Activated CD4-positive, alpha-beta T cell treated with anti-CD3 and anti-CD28 coated beads, Interleukin-2, amount 50 U/mL, for 24 hours (primary cell): Measurements from ENCODE around the gene THBS2.
"Not testable (repeated sequence)": the region's sequence is repeated elsewhere in the genome, so short reads cannot be mapped to it uniquely, and the experiment has no call there.

Experiments used
- DNase-seq, 2 donors: peaks; one replicate each; pipeline ENCODE4 v3.0.0-alpha.2; 2020; ENCODE audit warnings: low read depth in 1 of 2, low spot score in 1 of 2

The THBS2 gene

DNA sequence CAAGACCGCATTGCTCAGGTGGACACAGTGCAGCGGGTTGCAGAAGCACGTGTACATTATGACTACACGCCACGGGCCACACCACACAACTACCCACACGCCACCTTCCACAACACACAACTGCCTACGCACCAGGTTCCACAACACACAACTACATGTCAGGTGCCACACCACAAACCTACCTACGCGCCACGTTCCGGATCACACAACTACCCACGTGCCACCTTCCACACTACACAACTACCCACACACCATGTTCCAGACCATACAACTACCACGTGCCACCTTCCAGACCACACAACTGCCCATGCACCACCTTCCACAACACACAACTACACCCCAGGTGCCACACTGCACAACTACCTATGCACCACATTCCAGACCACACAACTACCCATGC lies 20.5 kb downstream of the THBS2 start:
- DNase-seq = no peak

DNA sequence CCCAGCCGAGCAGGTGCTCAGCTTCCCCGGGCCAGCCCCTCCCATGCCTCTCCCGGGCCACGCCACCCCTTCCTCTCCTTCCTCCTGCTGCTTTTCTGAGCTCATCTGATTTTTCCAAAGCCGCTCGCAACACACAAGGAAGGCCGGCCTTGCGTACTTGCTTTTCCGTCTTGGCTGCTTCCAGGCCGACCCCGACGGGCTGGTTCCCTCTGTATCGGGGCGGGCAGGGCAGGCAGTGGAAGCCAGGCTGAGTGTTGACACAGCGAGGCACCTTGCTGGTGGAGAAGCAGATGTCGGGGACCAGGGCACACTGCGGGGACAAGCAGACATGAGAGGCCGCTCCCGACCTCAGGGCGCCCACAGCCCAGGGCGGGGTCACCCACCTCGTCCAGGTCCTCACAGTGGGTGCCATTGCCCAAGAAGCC lies 21.1 kb downstream of the THBS2 start:
- no peak for DNase-seq

DNA sequence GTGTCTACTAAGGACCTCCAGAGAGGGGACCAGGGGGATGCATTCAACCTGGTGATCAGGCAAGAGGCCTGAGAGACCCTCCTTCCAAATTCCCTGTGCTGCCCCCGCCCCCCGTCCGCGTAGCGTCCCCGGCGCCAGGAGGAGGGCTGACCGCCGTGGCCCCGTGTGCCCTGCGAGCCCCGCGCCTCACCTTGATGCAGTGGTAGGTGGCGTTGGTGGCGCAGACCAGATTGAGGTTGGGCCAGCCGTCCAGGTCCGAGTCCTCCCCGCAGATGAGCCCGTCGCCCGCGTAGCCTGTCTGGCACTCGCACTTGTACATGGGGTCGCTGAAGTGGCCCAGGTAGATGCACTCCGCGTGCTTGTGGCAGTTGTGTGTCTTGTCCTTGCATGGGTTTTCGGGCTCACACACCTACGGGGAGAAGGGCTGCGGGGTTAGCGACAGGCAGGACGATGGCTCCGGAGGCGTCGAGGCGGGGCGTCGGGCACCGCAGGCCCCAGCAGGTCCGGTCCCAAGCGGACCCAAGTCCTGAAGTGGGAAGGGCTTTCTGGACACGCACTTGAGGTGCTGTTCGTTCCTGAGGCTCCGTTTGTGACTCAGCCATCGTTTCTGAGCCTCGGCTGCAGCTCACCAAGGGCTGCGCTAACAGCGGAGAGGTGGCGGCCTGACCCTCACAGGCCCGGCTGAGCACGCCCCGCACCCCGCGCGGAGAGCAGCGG lies 21.7 kb downstream of the THBS2 start:
- DNase-seq = no peak

DNA sequence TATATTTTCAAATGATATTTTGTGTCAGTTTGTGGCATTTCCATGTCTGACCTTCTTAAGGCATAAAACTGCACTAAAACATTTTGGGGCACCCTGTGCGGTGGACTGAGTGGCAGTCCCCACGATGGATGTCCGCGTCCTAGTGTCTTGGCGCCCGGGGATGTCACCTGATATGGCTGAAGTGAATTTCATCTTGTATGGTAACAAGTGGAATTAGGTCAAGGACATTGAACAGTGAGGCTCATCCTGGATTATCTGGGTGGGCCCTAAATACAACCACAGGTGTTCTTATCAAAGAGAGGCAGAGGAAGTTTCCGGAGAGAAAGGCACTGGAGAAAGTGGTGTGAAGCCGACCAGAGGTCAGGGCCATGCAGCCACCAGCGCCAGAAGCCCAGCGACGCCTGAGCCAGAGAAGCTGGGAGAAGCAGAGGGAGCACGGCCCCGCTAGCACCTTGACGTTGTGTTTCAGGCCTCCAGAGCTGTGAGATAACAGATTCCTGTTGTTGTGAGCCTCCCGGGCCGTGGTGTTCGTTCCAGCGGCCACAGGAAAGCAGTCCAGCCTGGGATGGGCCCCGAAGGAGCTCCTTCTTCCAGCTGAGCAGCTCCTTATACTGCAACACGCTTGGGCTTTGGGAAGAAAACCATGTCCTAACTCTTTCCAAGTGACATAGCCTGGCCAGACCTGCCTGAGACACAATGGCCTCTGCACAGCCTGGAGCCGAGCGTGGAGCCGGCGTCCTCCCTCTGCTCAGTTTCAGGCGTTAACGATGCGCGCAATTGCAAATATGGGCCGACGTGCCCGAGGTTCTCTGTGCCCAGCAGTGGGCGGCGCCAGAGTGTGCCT lies 22.5 kb downstream of the THBS2 start:
- DNase-seq = no peak

DNA sequence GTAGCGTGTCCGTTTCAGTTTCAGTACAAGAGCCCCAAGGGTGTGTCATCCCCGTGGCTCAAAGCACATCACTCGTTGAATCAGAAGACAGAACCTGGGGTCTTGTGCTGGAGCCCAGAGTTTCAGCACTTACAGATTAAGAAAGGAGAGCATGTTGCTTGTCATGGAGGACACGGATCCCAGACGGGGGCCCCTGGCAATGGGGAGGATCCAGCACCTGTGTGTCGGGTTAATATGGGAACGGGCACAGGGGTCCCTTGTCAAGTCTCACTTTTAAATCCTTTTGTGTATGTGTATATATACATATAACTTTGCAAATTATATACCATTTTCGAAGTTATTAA lies 23.4 kb downstream of the THBS2 start:
- no peak for DNase-seq

DNA sequence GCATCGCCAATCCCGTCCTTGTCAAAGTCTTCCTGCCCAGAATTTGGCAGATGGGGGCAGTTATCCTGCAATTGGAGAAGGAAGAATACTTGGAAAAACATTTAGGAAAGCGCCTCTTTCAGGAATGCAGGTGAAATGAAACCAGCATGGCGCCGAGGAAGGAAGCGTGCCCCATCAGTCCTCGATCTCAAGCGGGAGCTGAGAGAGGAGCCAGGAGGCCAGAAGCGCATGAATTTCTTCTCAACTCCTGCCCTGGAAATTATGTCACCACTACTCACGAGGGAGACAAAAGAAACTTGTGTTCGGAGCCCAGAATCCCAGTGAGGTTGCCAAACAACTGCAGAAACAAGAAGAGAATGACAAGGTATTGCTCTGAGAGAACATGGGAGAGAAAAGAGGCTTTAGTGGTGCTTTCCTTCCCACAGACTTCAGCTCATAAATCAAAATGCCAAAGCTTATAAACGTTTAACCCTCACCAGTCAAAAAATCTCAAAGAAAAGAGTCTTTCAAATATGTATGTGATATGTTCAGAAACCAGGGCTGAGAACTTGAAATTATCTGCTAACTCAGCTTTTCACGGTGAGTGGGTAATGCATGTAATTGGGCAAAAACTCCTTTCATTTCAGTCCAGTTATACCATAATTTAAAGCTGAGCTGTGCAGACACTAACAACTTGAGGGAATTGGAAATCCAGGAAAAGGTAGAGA lies 23.9 kb downstream of the THBS2 start:
- DNase-seq = no peak

DNA sequence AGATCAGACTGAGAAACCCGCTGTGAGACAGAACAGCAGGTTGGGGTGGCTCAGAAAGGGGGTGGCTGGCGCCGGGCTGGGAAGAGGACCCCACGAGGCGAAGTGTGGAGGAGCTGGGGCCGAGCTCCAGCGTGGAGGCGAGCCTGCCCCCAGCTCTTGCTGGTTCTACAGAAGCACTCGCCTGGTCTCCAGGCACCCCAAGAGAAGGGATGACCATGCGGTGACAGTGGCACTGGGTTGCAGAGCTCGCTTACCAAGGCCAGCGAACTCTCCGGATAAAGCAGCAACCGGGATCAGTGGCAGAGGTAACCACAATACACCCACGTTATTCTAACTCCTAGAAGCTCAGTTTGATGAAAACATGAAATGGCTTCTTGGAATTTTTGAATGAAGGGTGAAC lies 26.5 kb downstream of the THBS2 start:
- DNase-seq = no peak

DNA sequence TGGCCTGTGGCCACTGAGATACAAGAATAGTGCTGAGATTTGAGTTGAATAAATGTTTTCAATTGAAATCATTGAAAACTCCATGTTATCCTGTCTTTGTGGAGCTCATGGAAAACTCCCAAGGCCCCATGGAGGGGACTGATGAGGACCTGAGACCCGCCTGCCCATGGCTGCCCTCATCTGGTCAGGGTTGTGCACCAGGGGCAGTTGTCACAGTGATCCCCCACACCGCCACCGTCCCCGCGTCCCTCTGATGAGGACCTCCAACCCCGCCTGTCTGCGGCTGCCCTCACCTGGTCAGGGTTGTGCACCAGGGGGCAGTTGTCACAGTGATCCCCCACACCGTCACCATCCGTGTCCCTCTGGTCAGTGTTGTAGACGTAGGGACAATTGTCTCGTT lies 27.8 kb downstream of the THBS2 start:
- no peak for DNase-seq

DNA sequence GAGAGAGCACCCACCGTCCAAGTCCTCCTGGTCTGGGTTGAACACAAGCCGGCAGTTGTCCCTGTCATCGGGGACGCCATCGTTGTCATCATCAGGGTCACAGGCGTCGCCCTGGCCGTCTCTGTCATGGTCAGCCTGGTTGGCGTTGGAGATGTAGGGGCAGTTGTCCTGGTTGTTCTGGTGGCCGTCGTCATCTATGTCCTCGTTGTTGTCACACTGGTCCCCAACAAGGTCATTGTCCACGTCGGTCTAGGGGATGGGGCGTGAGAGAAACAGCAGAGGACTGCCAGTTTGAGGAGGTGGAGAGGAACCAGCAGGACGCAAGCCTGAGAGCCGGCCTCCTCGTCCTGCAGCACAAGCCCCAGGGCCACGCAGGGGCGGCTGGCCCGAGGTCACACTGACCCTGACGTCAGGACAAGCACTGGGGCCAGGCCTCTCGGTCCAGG lies 28.5 kb downstream of the THBS2 start:
- no peak for DNase-seq

DNA sequence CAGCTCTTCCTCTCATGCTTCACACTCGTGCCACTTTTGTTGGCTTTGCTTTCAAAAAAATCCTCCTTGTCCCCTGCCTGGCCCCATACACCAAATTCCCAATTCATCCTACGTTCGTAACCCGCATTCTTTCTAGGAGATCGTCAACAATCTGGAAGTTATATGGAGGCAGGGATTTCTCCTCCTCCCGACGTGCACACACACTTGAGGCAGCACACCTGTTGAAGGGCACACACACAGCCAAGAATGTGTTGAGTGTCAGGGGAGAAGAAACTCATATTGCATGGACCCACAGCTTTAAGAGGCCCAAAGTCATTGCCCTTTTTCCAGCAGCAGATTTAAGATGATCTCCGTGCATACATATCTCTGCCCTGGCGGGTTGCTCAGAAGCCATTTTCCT lies 28.9 kb downstream of the THBS2 start:
- no peak for DNase-seq

DNA sequence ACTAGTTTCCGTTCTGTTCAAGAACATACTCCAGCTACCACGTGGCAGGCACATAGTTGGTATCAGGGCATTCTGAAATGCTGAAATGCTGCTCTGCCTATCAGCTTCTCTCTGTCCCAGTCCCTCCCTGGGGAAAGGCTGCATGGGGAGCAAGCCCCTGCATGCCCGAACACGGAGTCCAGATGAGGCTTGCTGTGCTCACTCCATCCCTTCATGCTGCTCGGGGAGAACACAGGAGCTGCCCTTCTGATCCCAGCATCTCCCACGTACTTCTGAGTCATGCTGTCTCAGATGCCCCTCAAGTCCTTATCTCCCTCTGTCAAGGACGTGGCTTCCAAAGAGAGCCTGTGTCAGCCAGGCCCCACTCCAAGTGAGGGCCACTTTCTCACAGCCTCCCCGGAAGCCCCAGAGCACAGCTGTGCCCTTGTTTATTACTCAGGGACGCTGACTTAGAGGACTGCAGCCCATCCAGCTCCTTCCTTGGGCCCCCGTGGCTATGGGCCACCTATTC lies 29.4 kb downstream of the THBS2 start:
- no peak for DNase-seq

DNA sequence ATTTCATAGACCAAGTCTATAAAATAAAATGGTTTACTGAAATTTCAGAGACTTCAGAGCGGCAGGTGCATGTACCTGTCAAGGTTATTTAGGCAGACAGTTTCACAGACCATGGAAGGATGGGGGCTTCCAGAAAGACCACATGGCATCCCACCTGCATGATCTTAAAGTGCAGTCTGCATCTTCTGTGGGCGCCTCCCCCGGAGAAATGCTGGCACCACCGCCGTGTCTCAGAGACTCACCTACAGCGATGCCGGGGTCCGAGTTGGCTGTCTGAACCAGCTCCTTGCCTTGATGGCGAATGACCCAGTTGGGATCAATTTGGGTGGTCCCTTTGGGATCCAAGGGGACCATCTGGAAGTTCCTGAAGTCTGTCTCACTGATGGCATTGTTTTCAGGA lies 30.6 kb downstream of the THBS2 start:
- no peak for DNase-seq

DNA sequence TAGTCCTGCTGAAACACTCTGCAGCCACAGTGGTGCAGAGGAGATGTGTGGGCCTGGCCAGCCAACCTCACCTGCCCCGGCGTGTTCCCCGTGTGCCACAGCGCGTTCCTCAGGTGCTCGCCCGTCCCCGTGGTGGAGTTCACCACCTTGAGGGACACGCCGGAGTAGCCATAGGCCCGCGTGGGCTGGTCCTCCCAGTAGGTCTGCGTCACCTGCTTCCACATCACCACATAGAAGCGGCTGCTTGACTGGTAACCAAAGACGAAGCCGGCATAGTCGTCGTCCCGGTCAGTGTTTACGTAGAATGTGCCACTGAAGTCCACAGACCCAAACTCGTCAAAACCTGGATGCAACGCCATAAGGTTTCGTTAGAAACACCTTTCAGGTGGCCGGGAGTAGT lies 31.5 kb downstream of the THBS2 start:
- DNase-seq = no peak

DNA sequence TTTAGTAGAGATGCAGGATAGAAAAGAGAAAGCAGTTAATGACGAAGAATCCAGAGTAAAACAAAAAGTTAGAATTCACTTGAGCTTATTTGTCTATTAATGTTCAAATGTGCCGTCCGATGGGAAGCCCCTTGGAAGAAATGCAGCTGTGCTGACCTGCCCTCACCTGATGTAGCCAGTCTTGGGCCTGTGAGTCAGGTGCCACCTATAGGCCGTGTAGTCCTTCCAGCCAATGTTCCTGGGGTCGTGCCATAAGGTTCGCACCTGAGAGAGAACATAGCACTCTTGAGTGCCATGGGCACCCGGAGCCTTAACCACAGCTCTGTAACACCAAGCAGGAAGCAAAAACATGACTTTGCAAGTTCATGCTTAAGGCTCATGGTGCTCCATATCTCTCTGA lies 32.4 kb downstream of the THBS2 start:
- no peak for DNase-seq

DNA sequence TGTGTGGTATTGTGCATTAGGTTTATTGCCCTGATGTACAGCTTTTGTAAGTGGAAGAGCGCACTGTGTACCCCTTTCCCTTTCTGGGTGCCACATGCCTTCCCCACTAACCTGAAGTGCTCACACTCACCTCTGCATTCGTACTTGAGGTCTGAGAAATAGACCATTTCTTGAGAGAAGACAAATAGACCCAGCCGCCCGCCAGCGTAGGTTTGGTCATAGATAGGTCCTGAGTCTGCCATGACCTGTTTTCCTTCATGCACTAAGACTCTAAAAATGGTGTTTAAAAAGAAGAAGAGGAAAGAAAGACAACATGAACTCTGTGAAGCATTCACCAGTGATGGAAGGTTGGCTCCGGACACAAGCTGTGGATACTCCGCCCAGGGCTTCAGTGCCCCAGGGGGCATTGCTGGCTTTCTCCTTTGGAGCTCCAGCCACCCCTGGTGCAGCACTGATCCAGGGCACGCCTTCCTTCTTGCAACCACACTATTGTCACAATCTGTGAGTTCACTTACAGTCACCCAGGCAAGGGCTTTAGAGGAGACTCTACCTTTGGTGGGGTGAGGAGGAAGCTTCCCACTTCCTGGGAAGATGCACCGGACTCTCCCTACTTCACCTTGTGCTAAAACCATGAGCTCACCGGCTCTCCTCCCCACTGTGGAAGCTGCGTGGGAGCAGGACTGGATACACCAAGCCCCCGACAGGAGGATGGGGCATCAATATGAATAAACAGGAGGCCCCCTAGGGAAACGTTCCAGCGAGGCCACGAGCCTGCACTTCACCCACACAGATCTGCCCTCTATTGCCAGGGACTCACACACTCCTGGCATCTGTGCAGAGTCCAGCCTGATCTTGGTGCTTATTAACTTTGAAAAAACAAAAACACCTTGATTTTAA lies 33.3 kb downstream of the THBS2 start:
- no peak for DNase-seq

DNA sequence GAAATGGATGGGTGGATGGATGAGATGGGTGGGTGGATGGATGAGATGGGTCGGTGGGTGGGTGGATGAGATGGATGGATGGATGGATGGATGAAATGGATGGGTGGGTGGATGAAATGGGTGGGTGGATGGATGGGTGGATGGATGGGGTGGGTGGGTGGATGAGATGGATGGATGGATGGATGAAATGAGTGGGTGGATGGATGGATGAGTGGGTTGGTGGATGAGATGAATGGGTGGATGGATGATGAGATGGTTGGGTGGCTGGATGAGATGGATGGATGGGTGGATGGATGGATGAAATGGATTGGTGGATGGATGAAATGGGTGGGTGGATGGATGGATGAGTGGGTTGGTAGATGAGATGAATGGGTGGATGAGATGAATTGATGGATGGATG lies 35.7 kb downstream of the THBS2 start:
- no peak for DNase-seq

DNA sequence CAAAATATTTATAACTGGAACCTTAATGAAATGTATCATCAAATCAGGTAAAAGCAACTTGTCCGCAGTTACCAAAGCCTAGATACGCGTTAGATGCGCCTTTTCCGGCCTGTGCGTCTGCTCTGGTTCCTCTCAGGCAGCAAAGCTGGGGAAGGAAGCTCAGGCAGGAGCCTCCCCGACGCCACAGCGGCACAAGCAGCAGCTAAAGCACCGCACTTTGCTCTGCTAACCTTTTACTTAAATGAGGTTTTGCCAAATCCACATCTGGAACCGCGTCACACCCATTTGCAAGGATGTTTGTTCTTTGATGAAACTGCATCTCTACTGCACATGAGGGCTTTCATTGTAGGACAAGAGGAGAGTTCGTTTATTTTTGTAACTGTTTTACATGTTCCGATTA lies 36.8 kb downstream of the THBS2 start:
- no peak for DNase-seq

DNA sequence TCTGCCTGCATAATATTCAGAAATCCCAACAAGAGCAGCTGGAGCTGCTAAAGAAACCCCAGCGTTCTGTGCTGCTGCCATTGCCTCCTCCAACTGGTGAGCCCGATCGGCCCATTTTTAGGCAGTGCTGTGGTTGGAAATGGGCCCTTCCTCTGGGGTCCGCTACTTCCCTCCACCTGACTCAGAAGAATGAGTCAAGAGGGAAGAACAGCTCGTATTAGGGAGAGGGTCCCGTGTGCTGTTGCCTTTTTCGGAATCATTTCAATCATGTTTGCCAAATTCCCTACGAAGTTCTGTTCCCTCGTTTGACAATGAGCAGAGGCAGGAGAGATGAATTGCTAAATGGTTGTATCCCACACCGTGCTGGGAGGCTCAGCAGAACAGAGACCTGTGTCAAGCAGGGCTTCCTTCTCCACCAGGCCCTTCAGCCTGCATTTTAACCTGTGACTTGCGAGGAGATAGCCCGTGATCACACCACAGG lies 38.4 kb downstream of the THBS2 start:
- no peak for DNase-seq

DNA sequence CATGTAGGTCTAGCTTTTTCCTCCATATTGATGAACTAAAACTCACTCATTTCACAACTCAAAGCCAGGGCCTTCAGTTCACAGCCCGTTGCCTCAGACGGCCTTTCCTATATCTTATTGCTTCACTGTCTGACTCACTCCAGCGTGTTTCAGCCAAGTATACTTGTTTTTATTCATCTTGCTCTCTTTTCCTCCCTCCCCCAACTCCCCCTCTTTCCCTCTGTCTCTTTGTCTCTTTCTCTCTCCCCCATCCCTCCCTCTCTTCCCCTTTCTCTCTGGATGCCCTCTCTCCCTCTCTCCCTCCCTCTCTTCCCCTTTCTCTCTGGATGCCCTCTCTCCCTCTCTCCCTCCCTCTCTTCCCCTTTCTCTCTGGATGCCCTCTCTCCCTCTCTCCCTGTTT lies 38.9 kb downstream of the THBS2 start:
- not testable (repeated sequence) for DNase-seq

DNA sequence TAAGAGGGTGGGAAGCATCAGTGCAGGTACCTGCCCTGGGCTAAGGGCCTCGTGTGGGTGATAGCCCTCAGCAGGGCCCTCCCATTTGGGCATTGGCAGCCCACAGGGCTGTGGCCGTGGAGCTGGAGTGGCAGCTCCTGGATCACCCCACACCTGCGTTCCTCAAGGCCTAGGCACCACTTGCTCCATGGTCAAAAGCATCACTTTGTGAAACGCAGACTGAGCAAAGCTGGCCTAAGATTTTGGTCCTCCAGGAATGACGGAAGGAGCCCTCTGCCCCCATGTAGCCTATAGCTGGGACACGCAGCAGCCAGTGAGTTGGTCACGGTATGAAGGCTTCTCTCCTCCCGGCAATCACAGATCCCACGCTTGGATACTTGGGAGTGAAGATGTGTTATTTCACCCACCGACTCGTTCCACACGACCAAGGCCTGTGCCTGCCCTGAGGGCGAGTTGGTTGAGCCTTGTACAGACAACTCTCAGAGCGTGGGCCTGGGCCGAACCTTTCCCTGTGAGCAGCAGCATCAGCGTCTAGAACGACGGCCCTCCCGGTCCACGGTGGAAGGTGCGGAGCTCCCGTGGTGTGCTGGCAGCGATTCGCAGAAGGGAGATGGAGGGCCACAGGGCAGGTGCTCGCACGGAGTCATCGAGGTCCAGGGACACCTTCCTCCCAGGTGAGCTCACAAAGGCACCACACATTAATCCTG lies 39.7 kb downstream of the THBS2 start:
- DNase-seq = no peak
